Stimulated activated CD4-positive, alpha-beta T cell treated with anti-CD3 and anti-CD28 coated beads, Interleukin-1b, Interleukin-23, amount 100 ng/mL, for 24 hours (primary cell): ENCODE data around the gene CST9.
"Not testable (repeated sequence)": the region's sequence is repeated elsewhere in the genome, so short reads cannot be mapped to it uniquely, and the experiment has no call there.

Experiments used
- DNase-seq, 4 experiments: peaks; one replicate each; pipeline ENCODE4 v3.0.0-alpha.2; 2020; ENCODE audit warnings: low read depth in 4 of 4, low spot score in 1 of 4

CST9 gene

GRCh38 chr20:23588434-23589403, 17.0 kb downstream of the CST9 start:
- no peak for DNase-seq

DNA sequence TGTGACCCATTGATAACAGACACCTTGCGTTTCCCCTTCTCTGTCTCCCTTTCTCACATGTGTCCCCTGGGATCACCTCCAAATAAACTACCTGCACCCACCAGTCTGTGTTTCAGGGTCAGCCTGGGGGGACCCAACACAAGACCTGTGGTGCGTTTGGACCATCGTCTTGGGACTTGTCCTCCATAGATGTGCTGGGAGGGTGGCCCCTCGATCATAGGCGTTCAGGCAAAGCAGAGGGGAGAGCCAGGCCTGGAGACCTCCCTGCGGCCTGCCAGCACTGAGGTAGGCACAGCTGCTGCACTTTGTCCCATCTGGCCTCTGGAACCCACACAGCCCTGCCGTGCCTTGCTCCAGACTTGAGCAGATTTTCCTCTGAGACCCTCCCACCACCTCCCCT, 18.1 kb downstream of the CST9 start:
- DNase-seq: no peak

- no peak for DNase-seq
Measured at GRCh38 chr20:23586735-23587525, 18.8 kb downstream of the CST9 start.

DNA sequence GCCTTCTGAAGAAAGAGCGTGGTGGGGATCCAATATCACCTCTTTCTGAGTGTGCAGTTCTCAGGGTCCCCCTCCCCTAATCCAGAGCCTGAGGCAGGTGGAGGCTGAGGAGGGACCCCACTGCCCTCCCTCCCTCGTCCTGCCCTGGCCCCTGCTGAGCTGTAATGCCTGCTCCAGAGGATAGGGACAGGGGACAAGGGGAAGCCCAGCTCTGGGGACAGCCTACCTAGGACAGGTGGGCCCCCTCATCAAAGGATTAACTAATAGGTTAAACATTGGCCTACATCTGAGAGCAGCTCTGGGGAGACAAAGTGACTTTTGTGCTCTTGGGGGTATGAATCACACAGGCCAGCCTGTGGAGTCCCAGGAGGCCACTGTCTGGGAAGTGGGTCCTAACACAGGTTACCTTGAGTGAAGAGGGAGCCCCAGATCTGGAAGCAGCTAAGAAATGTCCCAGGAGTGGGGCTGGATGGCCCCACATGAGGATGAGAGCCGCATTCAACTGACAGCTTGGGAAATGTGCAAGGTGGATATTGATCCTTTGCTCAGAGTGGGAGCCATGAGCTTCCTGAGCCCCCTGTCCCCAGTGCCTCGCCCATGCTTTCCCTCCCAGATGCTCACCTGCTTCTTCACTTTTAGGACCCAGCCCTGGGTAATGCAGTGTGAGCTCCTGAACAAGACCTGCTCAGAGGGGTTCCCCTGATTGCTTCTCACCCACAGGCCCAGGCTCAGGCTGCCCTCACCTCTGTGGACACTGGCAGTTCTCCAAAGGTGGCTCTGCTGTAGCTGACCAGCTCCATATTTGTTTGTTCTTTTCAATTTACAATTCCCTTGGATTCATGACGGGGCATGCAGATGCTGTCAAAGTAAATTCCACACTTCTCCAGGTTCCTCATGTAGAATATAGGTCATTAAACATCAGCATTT, 19.6 kb downstream of the CST9 start:
- no peak for DNase-seq

- no peak for DNase-seq
Measured at GRCh38 chr20:23585449-23585807, 20.3 kb downstream of the CST9 start.

DNA sequence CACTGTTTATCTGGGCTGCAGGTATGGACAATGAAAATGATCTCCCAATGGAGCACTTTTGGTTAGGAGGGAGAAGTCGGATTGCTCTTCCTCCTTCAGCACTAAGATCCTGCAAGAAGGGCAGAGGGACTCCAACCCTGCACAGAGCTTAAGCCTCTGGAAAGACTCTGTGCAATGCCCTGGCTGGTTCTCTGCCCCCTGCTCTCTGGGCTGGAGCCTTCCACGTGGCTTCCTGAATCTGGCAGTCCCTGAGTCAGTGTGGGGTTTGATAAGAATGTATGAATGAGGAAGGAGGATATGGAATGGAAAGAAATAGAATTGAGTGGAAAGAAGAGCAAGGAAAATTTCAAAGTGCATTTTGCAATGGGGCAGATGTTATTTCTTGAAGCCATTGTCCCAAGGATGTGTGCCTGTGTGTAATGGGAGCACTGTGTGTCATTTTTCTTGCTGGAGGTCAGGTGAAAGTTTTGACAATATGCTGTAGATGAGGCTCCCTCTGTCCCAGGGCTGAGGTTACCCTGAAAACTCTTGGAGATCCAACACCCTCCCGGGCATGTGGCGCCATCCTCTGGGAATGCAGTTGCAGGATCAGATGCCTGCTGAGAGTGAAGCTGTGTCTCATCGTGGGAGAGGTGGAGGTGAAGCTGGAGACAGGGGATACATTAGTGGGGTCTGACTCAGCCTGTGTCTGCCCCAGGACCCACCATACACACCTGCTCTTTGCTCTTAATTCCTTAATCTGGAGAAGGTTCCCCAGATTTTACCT, 21.1 kb downstream of the CST9 start:
- no peak for DNase-seq

DNA sequence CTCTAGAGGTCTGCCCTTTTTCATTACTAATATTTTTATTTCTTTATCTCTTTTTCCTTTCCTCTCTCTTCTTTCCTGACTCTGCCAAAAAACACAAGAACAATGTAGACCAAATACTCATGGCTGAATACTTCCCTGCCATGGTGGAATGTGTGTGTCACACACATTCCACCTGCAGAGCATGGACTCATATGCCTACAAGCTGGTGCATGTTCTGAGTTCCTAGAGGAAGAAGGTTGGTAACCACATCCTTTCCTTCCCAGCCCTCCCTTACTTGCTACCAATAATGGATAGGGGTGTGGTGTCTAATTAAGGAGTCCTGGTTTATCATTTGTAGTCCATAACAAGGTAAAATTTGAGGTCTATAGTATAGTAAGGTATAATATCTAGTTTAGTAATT, 22.2 kb downstream of the CST9 start:
- DNase-seq: no peak

- DNase-seq: no peak
Measured at GRCh38 chr20:23582293-23582692, 23.4 kb downstream of the CST9 start.

DNA sequence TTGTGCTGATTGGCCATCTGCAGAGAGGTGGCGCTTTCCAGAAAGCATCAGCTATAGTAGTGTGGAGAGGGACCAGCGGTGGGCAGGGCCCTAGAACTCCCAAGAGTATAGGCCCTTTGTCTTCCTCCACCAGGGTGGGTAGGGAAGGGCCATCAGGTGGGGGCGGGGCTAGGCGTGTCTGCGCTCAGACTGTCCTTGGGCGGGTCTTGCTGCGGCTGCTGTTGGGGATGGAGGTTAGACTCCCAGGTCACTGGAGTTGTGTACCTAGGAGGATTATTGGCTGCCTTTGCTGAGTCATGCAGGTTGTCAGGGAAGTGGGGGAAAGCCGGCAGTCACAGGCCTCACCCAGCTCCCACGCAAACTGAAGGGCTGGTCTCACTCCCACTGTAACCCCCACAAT, 23.9 kb downstream of the CST9 start:
- not testable (repeated sequence) for DNase-seq

DNA sequence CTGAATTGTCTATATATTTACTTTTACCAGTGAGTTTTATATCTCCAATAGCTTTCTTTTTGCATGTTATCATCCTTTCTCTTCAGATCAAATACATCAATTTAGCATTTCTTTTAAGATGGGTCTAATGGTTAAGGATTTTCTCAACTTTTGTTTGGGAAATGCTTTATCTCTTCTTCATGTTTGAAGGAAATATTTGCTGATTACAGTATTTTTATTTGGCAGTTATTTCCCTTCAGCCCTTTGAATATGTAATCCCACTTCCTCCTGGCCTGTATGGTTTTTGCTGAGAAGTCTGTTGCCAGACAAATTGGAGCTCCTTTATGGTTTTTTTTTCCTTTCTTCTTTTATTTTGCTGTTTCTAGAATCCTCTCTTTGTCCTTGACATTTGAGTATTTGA, 30.7 kb downstream of the CST9 start:
- no peak for DNase-seq

DNA sequence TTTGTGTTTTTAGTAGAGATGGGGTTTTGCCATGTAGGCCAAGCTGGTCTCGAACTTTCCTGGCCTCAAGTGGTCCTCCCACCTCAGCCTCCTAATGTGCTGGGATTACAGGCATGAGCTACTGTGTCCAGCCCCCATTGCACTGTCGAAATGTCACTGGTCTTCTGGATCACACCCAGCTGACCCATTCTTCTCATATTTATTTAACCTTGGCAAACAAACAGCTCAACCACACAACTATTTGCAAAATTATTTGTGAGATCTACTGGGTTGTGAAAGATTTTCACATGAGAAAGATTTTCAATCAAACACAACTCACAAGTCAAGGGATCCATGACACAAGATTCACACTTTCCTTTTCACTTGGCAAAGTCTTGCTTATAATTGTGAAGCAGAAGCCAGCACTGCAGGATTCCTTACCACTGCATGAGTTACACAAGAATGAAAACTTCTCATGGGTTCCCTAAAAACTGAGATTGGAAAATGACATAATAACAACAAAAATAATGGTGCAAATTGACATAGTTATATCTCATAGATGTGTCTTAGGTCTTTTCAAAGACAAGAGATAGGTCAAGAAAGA, 35.4 kb downstream of the CST9 start:
- DNase-seq: no peak

- DNase-seq: no peak
Measured at GRCh38 chr20:23569570-23569969, 36.1 kb downstream of the CST9 start.

DNA sequence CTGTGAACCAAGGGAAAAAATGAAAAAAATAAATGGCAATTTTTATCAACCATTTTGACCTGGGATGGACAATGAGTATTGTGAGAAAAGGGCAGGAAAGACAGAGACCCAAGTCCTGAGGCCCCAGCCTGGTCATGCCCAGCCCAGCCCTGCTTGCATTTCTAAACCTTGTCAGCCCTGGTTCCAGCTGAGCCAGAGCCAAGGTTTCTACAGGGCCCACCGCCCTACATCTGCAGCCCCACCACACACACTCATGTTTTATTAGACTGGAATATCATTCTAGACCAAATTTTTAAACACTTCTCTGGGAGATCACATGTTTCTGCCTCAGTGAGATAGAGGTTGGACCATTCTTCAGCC, 36.8 kb downstream of the CST9 start:
- DNase-seq: no peak

DNA sequence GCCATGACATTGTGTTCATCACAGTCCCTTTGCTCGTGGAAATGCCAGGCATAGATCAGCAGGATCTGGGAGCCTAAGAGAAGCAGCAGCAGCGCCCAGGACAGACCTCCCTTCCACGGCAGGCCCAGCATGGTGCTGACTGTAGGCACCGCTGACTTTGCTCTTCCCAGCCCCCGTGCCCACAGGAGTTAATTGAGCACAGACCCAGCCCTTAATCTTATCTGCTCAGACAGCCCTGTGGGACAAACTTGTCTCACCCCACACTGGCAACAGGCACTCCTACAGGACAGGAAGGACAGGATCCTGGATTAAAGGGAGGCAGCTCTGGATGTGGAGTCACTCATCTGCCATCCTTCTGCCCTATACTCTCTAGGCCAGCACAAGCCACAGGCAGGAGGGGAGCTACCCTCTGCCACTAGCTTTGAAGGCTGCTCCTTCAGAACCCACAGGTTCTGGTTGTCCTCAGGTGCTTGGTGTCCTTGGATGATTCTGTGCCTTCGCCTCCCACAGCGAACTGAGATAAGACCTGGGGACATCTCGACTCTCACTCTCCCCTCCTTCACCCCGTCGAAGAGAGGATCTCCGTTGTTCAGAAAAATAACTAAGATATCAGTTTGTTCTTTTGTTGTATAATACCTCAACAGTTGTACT, 37.3 kb downstream of the CST9 start, which contains the start of gene CST9L:
Gene CST9L (minus strand): TSS at position 165 of the 651 bp plus-strand sequence. CDS start 34 bp downstream, at position 131.
- no peak for DNase-seq

GRCh38 chr20:23566199-23566932, 39.4 kb downstream of the CST9 start:
- DNase-seq: no peak

- no peak for DNase-seq
Measured at GRCh38 chr20:23565503-23566045, 40.1 kb downstream of the CST9 start.

DNA sequence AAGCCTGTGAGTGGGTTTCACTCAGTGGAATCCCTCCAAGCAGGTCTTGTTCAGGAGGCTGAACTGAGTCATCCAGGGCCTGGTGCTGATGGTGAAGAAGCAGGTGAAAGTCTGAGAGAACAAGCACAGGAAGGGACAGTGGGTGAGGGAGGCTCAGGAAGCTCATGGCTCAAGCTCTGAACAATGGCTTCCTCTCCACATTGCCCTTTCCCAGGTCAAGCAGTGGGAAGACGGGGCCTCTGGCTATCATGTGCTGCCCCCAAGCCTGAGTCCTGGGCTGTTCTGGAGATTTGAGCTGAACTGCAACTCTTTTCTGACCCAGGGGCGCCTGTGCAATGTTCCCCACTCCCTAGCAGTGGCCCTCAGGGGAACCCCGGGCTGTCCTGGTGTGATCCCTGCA, 40.8 kb downstream of the CST9 start:
- DNase-seq: no peak

GRCh38 chr20:23562721-23563342, 42.9 kb downstream of the CST9 start:
- DNase-seq: no peak
